Renal pelvis (tissue), 4 donors: Measurements from ENCODE around the gene IRAK3. TPM values are rescaled to one million over a fixed set of nuclear protein-coding genes. Genes with fewer than 3 reads are reported as not detected.
"Not testable (repeated sequence)": the region's sequence is repeated elsewhere in the genome, so short reads cannot be mapped to it uniquely, and the experiment has no call there.

Experiments used
- DNase-seq: peaks from one replicate; pipeline ENCODE4 v3.0.0-alpha.2; 2013
- polyA plus RNA-seq, 3 donors: library from polyadenylated mRNA; unstranded; fragments of 120-200 nt; gene quantifications; one replicate each; pipeline ENCODE4 v1.2.1, GENCODE V29; 2013; ENCODE audit not compliant: insufficient read length in 3 of 3

IRAK3 gene
- polyA plus RNA-seq, 3 donors = 2.9 to 4.4 (median 3.8) TPM

- no peak for DNase-seq
Measured at GRCh38 chr12:66168410-66168809, 20.6 kb upstream of the IRAK3 start.

- DNase-seq = peak; percentile 91
Measured at GRCh38 chr12:66169221-66170170, 19.5 kb upstream of the IRAK3 start, which contains the start of gene TMBIM4. Gene TMBIM4, minus strand, starts transcription at chr12:66169996. Its CDS starts 45 bp downstream, at chr12:66169951.

- DNase-seq = no peak
Measured at GRCh38 chr12:66170606-66171005, 18.4 kb upstream of the IRAK3 start.

GRCh38 chr12:66174391-66175325 lies 14.4 kb upstream of the IRAK3 start:
- DNase-seq = not testable (repeated sequence)

- DNase-seq = no peak
Measured at GRCh38 chr12:66176105-66176900, 12.7 kb upstream of the IRAK3 start.

- DNase-seq = no peak
Measured at GRCh38 chr12:66182956-66183355, 6.1 kb upstream of the IRAK3 start.

GRCh38 chr12:66184822-66185221 lies 4.2 kb upstream of the IRAK3 start:
- not testable (repeated sequence) for DNase-seq

GRCh38 chr12:66187036-66187435 lies 2.0 kb upstream of the IRAK3 start:
- no peak for DNase-seq

- no peak for DNase-seq
Measured at GRCh38 chr12:66187821-66188220, 1.2 kb upstream of the IRAK3 start.

- no peak for DNase-seq
Measured at GRCh38 chr12:66189486-66189843, 451 bp downstream of the IRAK3 start.

GRCh38 chr12:66189889-66190288 lies 875 bp downstream of the IRAK3 start:
- DNase-seq = no peak

GRCh38 chr12:66190519-66191370 lies 1.7 kb downstream of the IRAK3 start:
- no peak for DNase-seq

- DNase-seq = no peak
Measured at GRCh38 chr12:66191547-66192126, 2.6 kb downstream of the IRAK3 start.

- DNase-seq = no peak
Measured at GRCh38 chr12:66194122-66194521, 5.1 kb downstream of the IRAK3 start.

GRCh38 chr12:66195242-66195641 lies 6.2 kb downstream of the IRAK3 start:
- no peak for DNase-seq

- DNase-seq = no peak
Measured at GRCh38 chr12:66196806-66197205, 7.8 kb downstream of the IRAK3 start.

- DNase-seq = no peak
Measured at GRCh38 chr12:66197495-66197921, 8.5 kb downstream of the IRAK3 start.

- DNase-seq = no peak
Measured at GRCh38 chr12:66199141-66199540, 10.1 kb downstream of the IRAK3 start.

GRCh38 chr12:66199831-66200509 lies 11.0 kb downstream of the IRAK3 start:
- no peak for DNase-seq

- DNase-seq = no peak
Measured at GRCh38 chr12:66203820-66204219, 14.8 kb downstream of the IRAK3 start.
